NCI-H146 treated with DMSO at 0.1 percent for 48 hours (cell line): ENCODE data around the gene IPPK.

Experiments used
- DNase-seq: peaks from one replicate; lab custom pipeline; 2025; ENCODE audit not compliant: unreplicated experiment; lab: John Stamatoyannopoulos, UW

IPPK gene

GRCh38 chr9:92669890-92670708, at the start of gene IPPK:
TSS of gene IPPK (minus strand) at chr9:92670131. CDS start at chr9:92669988, 143 bp downstream.
- peak; percentile 88 for DNase-seq

- DNase-seq = no peak
Measured at GRCh38 chr9:92719028-92719647, 49.2 kb upstream of the IPPK start.

GRCh38 chr9:92718086-92719001, 48.4 kb upstream of the IPPK start:
- DNase-seq = no peak

GRCh38 chr9:92717201-92718085, 47.5 kb upstream of the IPPK start:
- no peak for DNase-seq

GRCh38 chr9:92716557-92716956, 46.6 kb upstream of the IPPK start:
- DNase-seq = no peak

- no peak for DNase-seq
Measured at GRCh38 chr9:92715488-92716231, 45.7 kb upstream of the IPPK start.

GRCh38 chr9:92714787-92715487, 45.0 kb upstream of the IPPK start:
- no peak for DNase-seq

- DNase-seq = no peak
Measured at GRCh38 chr9:92714016-92714415, 44.1 kb upstream of the IPPK start.

- no peak for DNase-seq
Measured at GRCh38 chr9:92713528-92713927, 43.6 kb upstream of the IPPK start.

- DNase-seq = no peak
Measured at GRCh38 chr9:92712767-92713166, 42.8 kb upstream of the IPPK start.

GRCh38 chr9:92711844-92712243, 41.9 kb upstream of the IPPK start:
- DNase-seq = no peak

- DNase-seq = no peak
Measured at GRCh38 chr9:92711146-92711545, 41.2 kb upstream of the IPPK start.

GRCh38 chr9:92710368-92710767, 40.4 kb upstream of the IPPK start:
- DNase-seq = no peak

- no peak for DNase-seq
Measured at GRCh38 chr9:92709954-92710353, 40.0 kb upstream of the IPPK start.

- DNase-seq = no peak
Measured at GRCh38 chr9:92709240-92709639, 39.3 kb upstream of the IPPK start.

- no peak for DNase-seq
Measured at GRCh38 chr9:92707530-92707929, 37.6 kb upstream of the IPPK start.

GRCh38 chr9:92706218-92706940, 36.4 kb upstream of the IPPK start:
- DNase-seq = no peak

- DNase-seq = no peak
Measured at GRCh38 chr9:92704528-92704927, 34.6 kb upstream of the IPPK start.

GRCh38 chr9:92696619-92697018, 26.7 kb upstream of the IPPK start:
- DNase-seq = no peak
